ENCODE results near the gene CCDC9. TPM values are rescaled to one million over a fixed set of nuclear protein-coding genes. Genes with fewer than 3 reads are reported as not detected.

CCDC9 gene
- total and polyA plus RNA-seq, 2 of the 13 experiments (the other 11 are each of a cell fraction or from before 2014, with no cell fraction given), result 2.9 to 6.3 TPM

DNA sequence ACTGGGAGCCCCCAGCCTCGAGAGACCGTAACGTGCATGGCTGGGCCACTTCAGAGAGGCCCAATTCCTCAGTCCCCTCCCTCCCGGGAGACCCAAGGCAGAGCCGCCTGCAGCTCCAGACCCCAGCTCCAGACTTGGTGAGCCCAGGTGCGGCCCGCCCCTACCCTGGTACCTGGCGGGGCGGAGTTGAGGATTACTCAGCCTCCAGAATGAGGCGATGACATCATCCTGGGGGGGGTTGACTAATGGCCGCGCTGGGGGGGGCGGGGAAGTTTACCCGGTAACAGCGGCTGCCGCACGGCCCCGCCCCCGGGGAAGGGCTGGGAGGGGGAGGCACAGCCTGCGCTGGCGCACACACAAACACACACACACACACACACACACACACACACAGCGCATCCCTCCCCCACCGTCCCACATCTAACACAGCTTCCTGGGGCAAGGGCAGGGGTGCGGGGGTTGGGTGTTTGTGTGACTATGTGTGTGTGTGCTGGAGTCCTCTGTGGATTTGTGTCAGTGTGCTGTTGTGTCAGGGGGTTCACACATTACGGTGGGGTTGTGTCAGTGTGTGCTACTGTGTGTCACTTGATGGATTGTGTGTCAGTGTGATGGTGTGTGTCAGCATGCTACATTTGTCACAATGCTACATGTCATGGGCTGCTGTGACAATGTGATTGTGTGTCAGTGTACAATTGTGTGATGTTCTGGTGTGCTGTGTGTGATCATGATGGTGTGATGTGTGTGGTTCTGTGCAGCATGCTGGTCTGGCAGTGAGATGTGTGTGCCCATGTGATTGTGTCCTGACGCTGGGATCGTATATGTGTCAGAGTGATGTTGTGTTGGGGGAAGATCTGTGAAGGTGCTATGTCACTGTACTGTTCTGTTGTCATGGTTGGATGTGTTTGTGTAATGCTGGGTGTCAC is 15.1 kb upstream of the CCDC9 start (continued):
- TF ChIP-seq REST (IDR thresholded peaks at IDR 0.05; ENCODE audit: borderline replicate concordance in 1 of 2, low read depth in 1 of 2, low read length in 2 of 2), result no peak
- no peak for TF ChIP-seq ARNT (IDR thresholded peaks at IDR 0.05)
- TF ChIP-seq, protein P1, sequence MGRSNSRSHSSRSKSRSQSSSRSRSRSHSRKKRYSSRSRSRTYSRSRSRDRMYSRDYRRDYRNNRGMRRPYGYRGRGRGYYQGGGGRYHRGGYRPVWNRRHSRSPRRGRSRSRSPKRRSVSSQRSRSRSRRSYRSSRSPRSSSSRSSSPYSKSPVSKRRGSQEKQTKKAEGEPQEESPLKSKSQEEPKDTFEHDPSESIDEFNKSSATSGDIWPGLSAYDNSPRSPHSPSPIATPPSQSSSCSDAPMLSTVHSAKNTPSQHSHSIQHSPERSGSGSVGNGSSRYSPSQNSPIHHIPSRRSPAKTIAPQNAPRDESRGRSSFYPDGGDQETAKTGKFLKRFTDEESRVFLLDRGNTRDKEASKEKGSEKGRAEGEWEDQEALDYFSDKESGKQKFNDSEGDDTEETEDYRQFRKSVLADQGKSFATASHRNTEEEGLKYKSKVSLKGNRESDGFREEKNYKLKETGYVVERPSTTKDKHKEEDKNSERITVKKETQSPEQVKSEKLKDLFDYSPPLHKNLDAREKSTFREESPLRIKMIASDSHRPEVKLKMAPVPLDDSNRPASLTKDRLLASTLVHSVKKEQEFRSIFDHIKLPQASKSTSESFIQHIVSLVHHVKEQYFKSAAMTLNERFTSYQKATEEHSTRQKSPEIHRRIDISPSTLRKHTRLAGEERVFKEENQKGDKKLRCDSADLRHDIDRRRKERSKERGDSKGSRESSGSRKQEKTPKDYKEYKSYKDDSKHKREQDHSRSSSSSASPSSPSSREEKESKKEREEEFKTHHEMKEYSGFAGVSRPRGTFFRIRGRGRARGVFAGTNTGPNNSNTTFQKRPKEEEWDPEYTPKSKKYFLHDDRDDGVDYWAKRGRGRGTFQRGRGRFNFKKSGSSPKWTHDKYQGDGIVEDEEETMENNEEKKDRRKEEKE (IDR thresholded peaks at IDR 0.05), result no peak
- no peak for TF ChIP-seq ZNF558 (CRISPR knock-in tag; IDR thresholded peaks at IDR 0.05; ENCODE audit: borderline replicate concordance)
- no peak for TF ChIP-seq GZF1 (CRISPR knock-in tag; IDR thresholded peaks at IDR 0.05)
- no peak for TF ChIP-seq NCOA2 (CRISPR knock-in tag; IDR thresholded peaks at IDR 0.05)
- no peak for TF ChIP-seq IRF2 (CRISPR knock-in tag; IDR thresholded peaks at IDR 0.05)
- no peak for TF ChIP-seq TEAD2 (CRISPR knock-in tag; IDR thresholded peaks at IDR 0.05)
- peak; percentile 66; the same call in 1 of the 2 replicates for TF ChIP-seq ZNF441 (CRISPR knock-in tag; IDR thresholded peaks at IDR 0.05; ENCODE audit: borderline replicate concordance)
- TF ChIP-seq ZNF792 (CRISPR knock-in tag; IDR thresholded peaks at IDR 0.05), result no peak
